Measurements from ENCODE around the gene MED27. TPM values are rescaled to one million over a fixed set of nuclear protein-coding genes. Genes with fewer than 3 reads are reported as not detected.
"Not testable (repeated sequence)": the region's sequence is repeated elsewhere in the genome, so short reads cannot be mapped to it uniquely, and the experiment has no call there.

Gene MED27
- total RNA-seq, 1 experiment from 2014 or later = 38.9 TPM

- Histone ChIP-seq H3K36me3 (no peaks in the 10 kb centered on the region), H3K27me3 (no peaks in the 10 kb centered on the region), H3K4me3 (no peak overlapping the region), H3K9me3 (no peaks in the 10 kb centered on the region)
- no peak for DNase-seq
These were observed 128.5 kb downstream of the MED27 start for GRCh38 chr9:131951155-131951554.

DNA sequence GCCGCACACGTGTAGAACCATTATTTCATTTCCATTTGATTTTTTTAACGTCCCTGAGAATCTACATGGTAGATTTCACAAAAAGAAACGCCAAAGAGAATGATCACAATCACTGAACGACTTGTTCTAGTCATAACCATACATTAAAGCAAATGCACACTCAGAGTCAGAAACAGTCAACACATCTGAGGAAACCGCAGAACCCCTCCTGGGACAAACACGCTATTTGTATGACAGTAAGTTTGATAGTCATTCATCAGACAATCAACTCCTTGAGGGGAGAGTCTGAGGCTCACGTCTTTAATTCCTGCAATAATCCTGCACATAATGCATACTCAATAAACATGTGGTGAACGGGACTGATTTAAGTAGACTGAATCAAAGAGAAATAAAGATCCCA lies 129.2 kb downstream of the MED27 start:
- Histone ChIP-seq H3K9me3 (no peaks in the 10 kb centered on the region), H3K36me3 (no peaks in the 10 kb centered on the region), H3K4me3 (no peak overlapping the region), H3K27me3 (no peaks in the 10 kb centered on the region)
- no peak for DNase-seq

DNA sequence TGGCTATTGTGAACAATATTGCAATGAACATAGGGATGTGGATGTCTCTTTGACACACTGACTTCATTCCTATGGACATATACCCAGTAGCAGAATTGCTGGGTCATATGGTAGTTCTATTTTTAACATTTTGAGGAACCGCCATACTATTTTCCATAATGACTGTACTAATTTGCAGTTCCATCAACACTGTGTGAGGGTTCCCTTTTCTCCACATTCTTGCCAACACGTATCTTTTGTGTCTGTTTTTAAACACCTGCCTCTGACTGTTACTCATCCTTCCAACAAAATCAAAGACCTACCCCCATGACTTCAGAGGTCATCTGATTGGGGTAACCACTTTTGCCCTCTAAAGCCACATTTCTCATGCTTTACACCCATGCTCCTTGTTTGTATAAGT lies 133.5 kb downstream of the MED27 start:
- no peaks in the 10 kb centered on the region for H3K9me3 ChIP-seq
- no peak for DNase-seq
- H3K4me3 ChIP-seq = no peak overlapping the region
- no peaks in the 10 kb centered on the region for H3K27me3 ChIP-seq
- H3K36me3 ChIP-seq = no peaks in the 10 kb centered on the region

DNA sequence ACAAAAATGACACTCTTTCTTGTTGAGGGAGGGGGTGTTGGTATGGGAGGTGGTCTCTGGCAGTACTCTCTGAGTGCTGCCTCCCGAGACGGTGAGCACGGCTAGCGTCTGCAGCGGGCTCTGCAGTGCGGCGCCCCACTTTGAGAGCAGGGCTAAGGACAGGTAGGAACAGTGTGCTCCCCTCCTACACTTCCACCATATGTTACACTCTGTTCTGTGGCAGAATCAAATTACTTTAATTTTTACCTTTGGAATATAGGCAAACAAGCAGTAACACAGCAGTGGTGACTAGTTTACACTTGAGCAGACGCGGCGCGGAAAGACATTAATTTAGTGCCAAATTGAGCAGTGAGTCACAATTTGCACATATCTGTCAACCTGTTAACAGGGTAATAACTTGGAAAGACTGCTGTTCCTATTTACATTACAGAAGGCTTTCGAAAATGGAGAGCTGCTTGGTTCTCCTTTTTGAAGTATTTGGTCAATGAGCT lies 136.3 kb downstream of the MED27 start:
- no peak for DNase-seq
- Histone ChIP-seq H3K4me3 (no peak overlapping the region), H3K9me3 (no peaks in the 10 kb centered on the region), H3K27me3 (no peaks in the 10 kb centered on the region), H3K36me3 (peaks cover 4% of the 10 kb centered on the region; the same call in 1 of the 2 replicates)

DNA sequence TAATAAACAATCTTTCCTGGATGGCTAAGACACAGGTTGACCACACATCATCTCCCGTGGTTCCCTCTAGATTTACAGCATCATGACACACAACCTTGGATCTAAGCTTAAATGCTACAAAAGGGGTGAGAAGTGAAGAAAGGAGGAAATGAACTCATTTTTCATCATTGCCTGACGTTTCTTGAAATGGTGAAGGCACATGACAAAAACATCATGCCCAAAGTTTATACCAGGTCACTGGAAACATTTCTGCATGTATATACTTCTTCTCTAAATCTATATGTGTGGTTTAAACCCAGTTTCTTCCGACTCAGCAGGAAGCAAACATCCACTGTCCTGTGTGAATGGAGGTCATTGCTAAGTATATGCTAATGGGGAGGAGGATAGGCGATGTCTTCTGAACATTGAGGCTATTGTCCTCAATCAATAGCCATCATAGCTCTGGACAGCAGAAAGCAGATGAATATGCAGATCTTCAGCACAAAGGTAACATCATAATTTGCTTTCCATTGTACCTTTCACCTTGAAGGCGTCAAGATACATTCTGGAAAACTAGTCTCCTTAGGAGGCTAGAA lies 137.4 kb downstream of the MED27 start:
- Histone ChIP-seq H3K9me3 (no peaks in the 10 kb centered on the region), H3K27me3 (no peaks in the 10 kb centered on the region), H3K36me3 (peaks cover 4% of the 10 kb centered on the region; the same call in 1 of the 2 replicates), H3K4me3 (no peak overlapping the region)
- no peak for DNase-seq

DNA sequence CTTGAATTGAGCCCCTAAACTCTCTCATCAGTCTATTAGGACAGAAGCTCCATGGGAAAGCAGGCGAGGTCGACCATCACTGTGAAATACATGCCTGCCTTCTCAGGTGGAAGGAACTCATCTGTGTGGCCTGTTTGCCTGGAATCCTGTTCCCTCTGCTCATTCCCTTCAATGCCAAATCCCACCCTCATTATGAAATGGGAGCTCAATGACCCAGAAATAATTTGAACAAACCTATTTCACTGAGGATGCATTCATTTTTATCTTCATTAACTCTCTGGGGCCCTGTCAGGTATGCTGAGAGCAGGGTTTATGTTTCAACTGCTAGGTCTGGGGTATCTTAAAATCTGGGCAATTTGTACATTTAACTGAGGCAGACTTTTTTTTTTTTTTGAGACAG lies 142.2 kb downstream of the MED27 start:
- Histone ChIP-seq H3K27me3 (no peaks in the 10 kb centered on the region), H3K4me3 (no peak overlapping the region), H3K36me3 (peaks cover 4% of the 10 kb centered on the region; the same call in 1 of the 2 replicates), H3K9me3 (peaks cover 4% of the 10 kb centered on the region; the same call in 1 of the 2 replicates)
- DNase-seq = no peak

GRCh38 chr9:131936929-131937328 lies 142.7 kb downstream of the MED27 start:
- DNase-seq = no peak
- H3K4me3 ChIP-seq = no peak overlapping the region
- peaks cover 4% of the 10 kb centered on the region; the same call in 1 of the 2 replicates for H3K36me3 ChIP-seq
- H3K9me3 ChIP-seq = peaks cover 4% of the 10 kb centered on the region; the same call in 1 of the 2 replicates
- no peaks in the 10 kb centered on the region for H3K27me3 ChIP-seq

DNA sequence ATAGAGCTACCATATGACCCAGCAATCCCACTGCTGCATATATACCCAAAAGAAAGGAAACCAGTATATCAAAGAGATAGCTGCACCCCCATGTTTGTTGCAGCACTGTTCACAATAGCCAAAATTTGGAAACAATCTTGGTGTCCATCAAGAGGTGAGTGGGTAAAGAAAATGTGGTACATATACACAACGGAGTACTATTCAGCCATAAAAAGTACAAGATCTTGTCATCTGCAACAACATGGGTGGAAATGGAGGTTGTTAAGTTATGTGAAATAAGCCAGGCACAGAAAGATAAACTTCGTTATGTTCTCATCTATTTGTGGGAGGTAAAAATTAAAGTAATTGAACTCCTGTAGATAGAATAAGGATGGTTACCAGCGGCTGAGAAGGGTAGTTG lies 145.0 kb downstream of the MED27 start:
- peaks cover 4% of the 10 kb centered on the region; the same call in 1 of the 2 replicates for H3K36me3 ChIP-seq
- H3K9me3 ChIP-seq = peaks cover 4% of the 10 kb centered on the region; the same call in 1 of the 2 replicates
- DNase-seq = no peak

DNA sequence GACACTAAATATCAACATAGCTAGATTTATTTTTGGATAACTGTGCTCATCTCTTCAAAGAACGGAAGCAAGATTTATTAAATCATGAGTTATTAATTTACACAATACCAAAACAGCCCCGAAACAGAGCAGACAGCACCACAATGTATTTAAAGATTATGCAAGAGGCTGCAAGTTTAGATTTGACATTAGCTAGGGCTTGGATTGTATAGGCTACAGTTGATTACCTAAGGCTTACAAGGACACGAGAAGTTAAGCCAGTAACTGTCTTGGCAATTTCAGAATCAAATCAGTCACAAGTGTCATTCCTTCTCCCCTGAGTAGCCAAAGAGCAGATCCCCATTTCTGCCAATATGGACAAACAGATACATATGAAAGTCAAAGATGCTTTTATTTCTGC lies 152.6 kb downstream of the MED27 start:
- H3K4me3 ChIP-seq = no peak overlapping the region
- no peaks in the 10 kb centered on the region for H3K27me3 ChIP-seq
- DNase-seq = no peak
- H3K9me3 ChIP-seq = no peaks in the 10 kb centered on the region
- H3K36me3 ChIP-seq = no peaks in the 10 kb centered on the region

More for the DNA sequence above, 145.0 kb downstream of the MED27 start:
- H3K27me3 ChIP-seq = no peaks in the 10 kb centered on the region
- H3K4me3 ChIP-seq = no peak overlapping the region

DNA sequence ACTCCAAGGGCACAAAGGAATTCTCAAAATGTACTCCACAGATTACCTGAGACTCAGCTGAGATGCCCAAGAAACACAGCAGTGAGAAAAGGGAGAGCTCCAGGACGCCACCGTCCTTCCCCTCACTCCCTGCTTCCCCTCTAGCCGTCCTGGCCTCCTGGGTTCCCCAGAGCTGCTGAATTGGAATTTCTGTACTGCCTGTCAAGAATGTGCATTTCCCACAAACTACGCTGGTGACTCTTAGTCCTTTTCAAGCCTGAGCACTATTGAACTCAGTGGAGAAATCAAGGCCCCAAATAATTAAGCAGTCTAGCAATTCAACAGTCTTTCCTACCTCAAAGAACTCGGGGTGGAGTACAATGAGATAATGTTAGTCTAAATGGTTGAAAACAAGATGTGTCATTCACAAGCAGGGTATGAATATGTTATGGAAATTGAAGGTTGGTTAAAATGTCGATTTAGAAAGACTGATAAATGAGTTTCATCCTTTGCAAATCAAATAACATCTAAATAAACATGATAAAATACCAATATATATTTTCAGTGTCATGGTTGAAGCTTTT lies 153.2 kb downstream of the MED27 start:
- DNase-seq = no peak
- H3K9me3 ChIP-seq = no peaks in the 10 kb centered on the region
- no peak overlapping the region for H3K4me3 ChIP-seq
- H3K36me3 ChIP-seq = no peaks in the 10 kb centered on the region
- H3K27me3 ChIP-seq = no peaks in the 10 kb centered on the region

DNA sequence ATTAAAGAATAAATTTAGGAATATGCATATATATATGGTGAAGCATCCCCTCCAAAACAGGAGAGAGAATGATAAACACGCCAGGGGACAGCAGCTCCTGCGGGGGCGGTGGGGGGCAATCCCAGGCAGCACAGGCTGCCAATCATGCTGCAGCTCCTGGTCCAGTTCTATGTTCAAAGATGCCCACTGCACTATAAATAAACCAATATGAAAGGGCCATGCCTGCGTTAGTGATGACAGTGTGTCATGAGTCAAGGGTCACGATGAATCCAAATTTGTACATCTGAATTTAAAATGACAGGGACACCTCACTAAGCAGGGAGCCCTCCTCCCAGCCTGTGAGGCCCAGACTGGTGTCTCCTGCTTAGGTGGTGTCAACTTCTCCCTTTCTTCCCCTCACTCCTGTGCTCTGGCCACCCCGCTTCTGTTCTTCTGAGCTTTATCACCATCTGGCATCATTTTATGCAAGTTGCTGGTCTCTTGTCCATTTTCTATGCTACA lies 153.9 kb downstream of the MED27 start:
- H3K27me3 ChIP-seq = no peaks in the 10 kb centered on the region
- no peak for DNase-seq
- no peaks in the 10 kb centered on the region for H3K36me3 ChIP-seq
- H3K4me3 ChIP-seq = no peak overlapping the region
- H3K9me3 ChIP-seq = no peaks in the 10 kb centered on the region

DNA sequence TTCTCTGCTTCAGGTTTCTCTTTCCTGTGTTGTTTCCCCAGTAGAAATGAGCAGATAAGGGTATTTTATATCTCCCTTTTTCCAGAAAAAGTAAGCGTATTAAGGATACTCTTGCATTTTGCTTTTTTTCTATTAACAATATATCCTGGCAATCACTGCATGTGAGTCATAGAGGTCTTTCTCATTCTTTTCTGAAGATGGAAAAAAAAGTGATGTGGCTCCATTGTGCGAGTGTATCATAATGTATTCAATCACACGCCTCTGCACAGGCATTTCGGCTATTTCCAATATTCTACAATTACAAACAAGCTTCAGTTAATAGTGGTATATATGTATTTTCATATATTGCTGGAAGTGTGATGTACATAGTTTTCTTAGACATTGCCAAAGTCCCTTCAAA lies 155.9 kb downstream of the MED27 start:
- Histone ChIP-seq H3K27me3 (no peaks in the 10 kb centered on the region), H3K36me3 (no peaks in the 10 kb centered on the region), H3K9me3 (no peaks in the 10 kb centered on the region), H3K4me3 (no peak overlapping the region)
- DNase-seq = no peak

DNA sequence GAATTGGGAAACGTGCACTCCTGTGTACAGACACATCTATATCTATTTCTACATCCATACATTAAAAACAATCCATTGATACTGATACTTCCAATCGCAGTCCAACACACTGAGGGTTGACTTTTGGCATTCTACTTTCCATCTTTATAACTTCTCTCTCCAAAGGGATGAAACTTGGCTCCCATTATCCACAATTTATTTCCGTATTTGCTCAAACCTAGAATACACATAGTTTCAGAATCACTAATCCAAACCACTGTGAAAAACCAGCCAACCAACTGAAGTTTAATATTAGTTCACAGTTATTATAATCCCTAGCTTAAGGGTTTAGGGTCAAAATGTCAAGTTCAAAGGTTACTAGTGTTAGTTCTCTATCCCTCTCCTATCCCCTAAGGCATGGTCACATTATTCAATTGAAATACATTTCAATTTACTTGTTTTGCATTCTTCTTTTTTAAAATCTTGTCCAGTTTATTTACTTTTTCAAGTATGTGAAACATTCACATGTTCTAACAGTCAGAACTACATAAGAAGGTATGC lies 156.5 kb downstream of the MED27 start:
- Histone ChIP-seq H3K4me3 (no peak overlapping the region), H3K36me3 (no peaks in the 10 kb centered on the region), H3K27me3 (no peaks in the 10 kb centered on the region), H3K9me3 (no peaks in the 10 kb centered on the region)
- DNase-seq = no peak

DNA sequence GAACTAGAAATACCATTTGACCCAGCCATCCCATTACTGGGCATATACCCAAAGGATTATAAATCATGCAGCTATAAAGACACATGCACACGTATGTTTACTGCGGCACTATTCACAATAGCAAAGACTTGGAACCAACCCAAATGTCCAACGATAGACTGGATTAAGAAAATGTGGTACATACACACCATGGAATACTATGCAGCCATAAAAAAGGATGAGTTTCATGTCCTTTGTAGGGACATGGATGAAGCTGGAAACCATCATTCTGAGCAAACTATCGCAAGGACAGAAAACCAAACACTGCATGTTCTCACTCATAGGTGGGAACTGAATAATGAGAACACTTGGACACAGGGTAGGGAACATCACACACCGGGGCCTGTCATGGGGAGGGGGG lies 158.0 kb downstream of the MED27 start:
- not testable (repeated sequence) for H3K9me3 ChIP-seq, H3K27me3 ChIP-seq, H3K36me3 ChIP-seq, H3K4me3 ChIP-seq, DNase-seq

DNA sequence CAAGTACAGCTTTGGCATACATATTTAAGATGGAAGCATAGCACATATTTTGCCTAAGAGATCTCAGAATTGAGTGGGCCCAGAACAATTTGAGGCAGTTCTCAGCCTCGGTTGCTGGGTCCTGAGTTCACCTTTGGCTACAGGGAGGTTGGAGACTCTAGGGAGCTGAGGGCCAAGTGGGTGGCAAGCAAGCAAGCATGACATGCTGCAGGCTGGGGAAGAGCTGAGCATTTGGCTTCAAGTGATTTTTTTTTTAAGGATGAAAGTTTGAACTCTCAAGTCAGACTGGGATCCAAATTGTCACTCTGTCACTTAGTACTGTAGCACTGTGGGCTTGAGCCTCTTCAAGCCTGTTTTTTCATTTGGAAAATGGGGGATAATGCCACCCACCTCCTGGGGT lies 160.5 kb downstream of the MED27 start:
- Histone ChIP-seq H3K9me3 (no peaks in the 10 kb centered on the region), H3K27me3 (no peaks in the 10 kb centered on the region), H3K4me3 (no peak overlapping the region), H3K36me3 (no peaks in the 10 kb centered on the region)
- no peak for DNase-seq

- no peaks in the 10 kb centered on the region for H3K9me3 ChIP-seq
- no peak for DNase-seq
- H3K4me3 ChIP-seq = no peak overlapping the region
- H3K27me3 ChIP-seq = no peaks in the 10 kb centered on the region
- no peaks in the 10 kb centered on the region for H3K36me3 ChIP-seq
These were observed 161.2 kb downstream of the MED27 start for GRCh38 chr9:131918481-131918880.

DNA sequence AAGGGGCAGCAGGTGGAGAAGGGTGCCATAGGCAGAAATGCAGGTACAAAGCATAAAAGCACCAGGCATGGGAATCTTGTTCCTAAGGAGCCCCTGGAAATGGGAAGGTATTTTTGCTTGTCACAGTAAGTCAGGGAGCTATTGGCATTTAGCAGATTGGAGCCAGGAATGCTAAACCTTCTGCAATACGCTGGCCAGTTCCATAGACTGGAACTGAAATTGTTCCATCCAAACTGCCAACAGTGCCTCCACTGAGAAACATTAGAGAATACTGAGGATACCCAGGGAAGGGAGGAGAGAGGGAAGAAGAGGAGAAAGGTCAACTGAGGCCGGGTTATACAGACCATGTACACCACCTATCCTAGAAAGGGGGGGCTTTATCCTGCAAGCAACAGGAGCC lies 162.7 kb downstream of the MED27 start:
- Histone ChIP-seq H3K36me3 (no peaks in the 10 kb centered on the region), H3K9me3 (no peaks in the 10 kb centered on the region), H3K27me3 (no peaks in the 10 kb centered on the region), H3K4me3 (no peak overlapping the region)
- no peak for DNase-seq

- DNase-seq = no peak
- Histone ChIP-seq H3K9me3 (no peaks in the 10 kb centered on the region), H3K4me3 (no peak overlapping the region), H3K36me3 (no peaks in the 10 kb centered on the region), H3K27me3 (no peaks in the 10 kb centered on the region)
These were observed 164.5 kb downstream of the MED27 start for GRCh38 chr9:131915181-131915580.

Measured in MG63 (cell line).